ENCODE measurements around the gene PTBP1. TPM values are rescaled to one million over a fixed set of nuclear protein-coding genes. Genes with fewer than 3 reads are reported as not detected.

The PTBP1 gene
- polyA plus RNA-seq (ENCODE audit: insufficient read length in 4 of 4) = 100 to 1,000 TPM; 365 to 458 (median 390) TPM

DNA sequence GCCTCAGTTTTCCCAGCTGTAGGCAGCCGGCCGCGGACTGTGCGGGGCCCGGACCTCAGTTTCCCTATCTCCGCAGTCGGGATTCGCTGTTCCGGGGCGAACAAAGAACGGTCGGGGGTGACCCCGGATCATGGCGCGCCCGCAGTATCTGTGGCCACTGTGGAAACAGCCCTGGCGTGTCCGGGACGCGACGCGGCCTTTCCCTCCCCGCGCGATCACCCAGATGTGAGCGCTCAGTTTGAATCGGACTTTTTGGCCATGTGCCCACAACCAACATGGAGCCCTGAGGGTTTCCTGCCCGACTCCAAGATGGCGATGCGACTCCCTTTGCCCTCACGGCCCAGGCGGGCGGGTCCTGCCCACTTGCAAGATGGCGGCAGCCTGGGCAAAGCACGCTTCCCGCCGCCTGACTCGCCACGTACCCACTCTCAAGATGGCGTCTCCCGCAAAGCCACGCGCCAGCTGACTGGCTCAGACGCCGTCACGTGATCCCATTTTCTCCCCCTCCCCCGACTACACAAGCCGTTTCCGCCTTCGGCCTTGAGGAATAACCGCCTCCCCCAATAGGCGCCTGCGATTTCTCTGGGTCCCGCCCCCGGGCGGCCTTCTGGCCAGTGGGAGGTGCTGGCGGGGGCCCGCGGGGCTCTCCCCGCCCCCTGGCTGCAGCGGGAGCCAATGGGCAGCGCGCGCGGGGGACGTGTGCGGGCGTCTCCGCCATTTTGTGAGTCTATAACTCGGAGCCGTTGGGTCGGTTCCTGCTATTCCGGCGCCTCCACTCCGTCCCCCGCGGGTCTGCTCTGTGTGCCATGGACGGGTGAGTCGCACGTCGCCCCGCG lies at the start of gene PTBP1:
Gene PTBP1, plus strand, starts transcription at position 761 of the 836 bp plus-strand sequence. Its CDS starts 46 bp downstream, at position 807.
- DNase-seq (ENCODE audit: low read depth in 4 of 4, low spot score in 3 of 4) = peak; percentile 99 to 100 (median 99)

DNA sequence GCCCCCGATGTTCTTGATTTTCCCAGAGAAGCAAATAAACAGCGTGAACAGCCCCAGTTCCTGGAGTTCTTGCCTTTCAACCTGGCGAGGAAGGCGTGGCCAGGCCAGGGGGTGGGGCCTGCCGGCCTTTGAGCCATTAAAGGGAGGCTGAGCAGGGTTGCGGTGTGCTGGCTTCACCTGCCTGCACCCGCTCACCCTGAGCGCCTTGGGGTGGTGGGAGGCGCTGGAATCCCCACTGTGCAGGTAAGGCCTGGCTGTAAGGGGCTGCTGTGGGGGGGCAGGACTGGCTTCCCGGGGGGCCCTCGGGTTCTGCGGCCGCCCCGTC lies 49.0 kb upstream of the PTBP1 start:
- no peak for DNase-seq (ENCODE audit: low read depth in 4 of 4, low spot score in 3 of 4)

DNA sequence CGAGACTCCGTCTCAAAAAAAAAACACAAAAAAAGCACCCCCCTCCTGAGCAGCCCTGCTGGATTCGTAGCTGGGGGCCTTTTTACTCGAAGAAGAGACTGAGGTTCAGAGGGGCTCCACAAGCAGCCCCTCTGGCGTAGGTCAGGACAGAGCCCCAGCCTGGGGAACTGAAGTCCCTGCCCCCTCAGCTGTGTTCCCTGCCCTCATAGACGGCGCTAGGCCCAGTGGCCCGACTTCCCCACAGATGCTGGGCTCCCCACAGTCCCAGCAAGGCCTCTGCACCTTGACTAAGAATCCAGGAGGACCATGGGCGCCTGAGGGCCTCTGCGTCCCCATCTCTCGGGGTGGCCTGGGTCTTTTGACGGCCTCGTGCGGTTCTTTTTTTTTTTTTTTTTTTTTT lies 47.4 kb upstream of the PTBP1 start:
- DNase-seq (ENCODE audit: low read depth in 4 of 4, low spot score in 3 of 4) = no peak

DNA sequence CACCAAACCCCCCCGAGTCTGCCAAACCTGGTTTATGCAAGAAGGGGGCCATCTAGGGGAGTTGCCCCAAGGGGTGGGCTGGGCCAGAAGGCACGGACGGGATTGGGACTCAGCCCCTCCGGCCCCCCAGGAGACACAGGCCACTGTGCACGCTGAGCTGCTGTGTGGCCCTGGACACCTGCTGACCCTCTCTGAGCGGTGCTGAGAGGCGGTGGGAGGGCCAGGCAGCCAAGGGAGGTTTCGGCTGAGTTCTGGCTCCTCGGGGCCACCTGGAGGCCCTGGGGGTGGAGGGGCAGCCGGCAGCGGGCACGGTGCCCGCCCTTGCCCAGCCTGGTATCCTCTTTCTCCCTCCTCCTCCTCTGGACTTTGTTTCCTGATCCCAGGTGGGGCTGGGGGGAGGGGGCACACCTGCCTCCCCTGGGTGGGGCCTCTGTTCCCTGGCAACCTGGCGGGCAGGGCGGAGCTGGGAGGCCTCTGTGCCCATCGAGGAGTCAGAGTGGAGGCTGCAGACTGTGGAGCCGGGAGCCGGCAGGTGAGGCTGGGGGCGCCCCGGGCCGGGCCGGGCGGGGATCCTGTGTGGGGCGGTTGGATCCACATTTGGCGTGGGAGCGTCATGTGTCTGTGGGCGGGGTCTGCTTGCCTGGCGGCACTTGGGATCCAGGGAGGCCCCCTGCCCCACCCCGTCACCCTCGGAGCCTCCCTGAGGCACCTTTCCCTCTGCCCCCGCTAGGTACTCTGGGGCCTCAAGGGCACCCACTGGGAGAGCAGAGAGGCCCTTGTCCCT lies 46.4 kb upstream of the PTBP1 start, which contains the start of gene MISP:
Gene MISP, plus strand, starts transcription at position 473 of the 784 bp plus-strand sequence. CDS start 5,835 bp downstream, outside the sequence.
- no peak for DNase-seq (ENCODE audit: low read depth in 4 of 4, low spot score in 3 of 4)

DNA sequence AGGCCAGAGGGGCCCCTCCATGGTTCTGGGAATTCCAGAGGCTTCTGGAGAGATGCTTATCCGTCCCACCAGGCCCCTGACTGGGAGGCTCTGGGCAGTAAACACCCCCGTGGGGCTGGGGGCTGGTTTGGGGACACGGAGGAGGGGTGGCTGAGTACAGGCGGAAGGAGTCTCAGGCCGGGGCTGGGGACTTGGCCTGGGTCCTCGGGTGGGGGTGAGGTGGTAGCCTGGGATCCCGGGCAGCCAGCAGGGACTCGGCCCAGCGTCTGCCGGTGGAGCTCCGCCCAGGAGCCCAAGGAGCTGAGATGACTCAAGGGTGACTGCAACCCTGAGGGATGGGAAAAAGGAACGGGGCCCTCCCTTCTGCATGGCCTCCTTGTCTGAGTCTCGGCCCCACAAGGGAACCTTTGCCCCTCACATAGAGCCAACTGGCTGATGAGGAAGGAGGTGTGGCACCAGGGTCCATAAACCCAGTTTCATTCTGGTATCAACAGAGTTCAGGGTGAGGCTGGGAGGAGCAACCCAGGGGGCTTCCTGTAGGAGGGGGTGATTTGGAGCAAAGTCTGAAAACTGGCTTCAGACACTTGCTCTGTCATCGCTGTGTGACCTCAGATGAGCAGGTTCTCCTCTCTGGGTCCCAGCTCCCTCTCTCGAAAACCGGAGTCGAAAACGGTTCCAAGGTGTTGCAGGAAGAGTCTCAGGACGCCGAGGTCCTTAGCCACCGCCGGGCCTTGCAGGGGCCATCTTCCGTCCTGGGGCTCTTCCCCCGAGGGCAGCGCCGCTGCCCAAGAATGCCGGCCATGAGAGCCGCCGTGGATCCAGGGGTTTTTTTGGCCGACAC lies 45.5 kb upstream of the PTBP1 start:
- DNase-seq (ENCODE audit: low read depth in 4 of 4, low spot score in 3 of 4) = no peak

DNA sequence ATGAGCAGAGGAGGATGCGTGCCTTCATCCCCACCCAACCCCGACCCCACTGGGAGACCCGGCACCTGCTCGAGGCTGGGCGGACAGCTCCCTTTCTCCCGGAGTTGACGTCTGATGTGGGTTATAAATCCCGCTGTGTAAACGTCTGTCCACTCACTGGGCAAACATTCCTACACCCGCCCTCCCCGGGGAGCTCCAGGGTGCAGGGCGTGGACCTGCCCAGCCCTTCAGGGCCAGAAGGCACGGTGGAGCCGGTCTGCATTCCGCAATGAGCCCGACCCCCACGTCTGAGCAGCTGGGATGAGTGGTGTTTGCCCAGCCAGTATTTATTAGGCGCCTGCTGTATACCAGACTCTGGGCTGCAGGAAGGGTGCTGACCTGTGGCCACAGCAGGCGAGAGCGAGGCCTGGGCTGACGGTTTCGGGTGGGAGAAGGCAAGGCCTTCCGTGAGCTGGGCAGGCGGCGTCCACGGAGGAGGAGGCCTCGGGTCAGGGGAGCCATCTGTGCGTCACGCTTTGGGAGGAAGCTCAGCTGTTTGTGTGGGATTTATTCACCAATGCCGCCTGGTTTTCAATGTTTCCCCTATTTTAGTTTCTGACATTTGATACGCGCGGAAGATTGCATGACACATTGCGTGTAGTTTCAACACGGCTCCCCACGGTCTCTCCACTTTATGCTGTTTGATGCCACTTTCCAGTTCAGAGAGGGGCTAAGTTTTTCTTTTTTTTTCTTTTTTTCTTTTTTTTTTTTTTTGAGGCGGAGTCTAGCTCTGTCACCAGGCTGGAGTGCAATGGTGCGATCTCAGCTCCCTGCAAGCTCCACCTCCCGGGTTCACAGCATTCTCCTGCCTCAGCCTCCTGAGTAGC lies 44.4 kb upstream of the PTBP1 start:
- DNase-seq (ENCODE audit: low read depth in 4 of 4, low spot score in 3 of 4) = peak in 2 of 4 donors; percentile 48 to 50

DNA sequence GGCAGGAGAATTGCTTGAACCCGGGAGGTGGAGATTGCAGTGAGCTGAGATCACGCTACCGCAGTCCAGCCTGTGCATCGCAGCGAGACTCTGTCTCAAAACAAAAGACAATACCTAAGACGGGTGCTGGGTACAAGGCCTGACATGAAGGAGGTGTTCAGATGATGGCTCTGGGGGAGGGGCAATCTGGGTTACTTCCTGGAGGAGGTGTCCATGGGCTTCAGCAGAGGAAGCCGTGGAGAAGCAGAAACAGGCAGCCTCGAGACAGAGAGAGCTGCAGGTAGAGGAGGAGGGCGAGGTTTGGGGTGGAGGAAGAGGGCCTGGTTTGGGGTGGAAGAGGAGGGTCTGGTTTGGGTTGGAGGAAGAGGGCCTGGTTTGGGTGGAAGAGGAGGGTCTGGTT lies 42.7 kb upstream of the PTBP1 start:
- no peak for DNase-seq (ENCODE audit: low read depth in 4 of 4, low spot score in 3 of 4)

DNA sequence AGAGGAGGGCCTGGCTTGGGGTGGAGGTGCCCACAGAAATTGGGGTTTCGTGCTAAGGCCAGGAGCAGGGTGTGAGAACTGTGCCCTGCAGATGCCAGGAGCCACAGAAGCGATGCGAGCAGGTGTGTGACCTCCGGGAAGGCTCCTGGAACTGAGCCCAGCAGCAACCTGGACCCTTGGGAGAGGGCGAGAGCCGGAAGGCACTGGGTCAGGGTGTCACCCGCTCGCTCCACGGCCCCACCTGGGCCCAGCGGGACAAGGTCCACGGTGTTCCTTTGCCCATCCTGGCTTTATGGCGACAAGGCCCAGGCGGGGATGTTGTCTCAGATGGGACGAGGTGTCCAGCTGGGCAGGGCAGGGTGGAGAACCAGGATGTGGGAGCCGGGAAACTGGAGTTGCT lies 42.2 kb upstream of the PTBP1 start:
- DNase-seq (ENCODE audit: low read depth in 4 of 4, low spot score in 3 of 4) = no peak

DNA sequence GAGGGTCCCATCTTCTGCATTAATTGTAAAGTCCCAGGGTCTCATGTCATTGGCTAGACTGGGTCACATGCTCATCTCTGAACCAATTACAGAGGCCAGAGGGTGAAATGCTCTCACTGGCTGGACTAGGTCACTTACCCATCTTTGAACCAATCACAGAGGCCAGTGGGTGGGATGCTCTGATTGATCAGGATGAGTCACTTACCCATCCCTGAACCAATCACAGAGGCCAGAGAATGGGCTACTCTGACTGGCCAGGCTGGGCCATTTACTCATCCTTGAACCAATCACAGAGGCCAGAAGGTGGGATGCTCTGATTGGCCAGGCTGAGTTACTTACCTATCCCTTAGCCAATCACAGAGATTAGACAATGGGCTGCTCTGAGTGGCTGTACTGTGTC lies 41.0 kb upstream of the PTBP1 start:
- DNase-seq (ENCODE audit: low read depth in 4 of 4, low spot score in 3 of 4) = no peak

DNA sequence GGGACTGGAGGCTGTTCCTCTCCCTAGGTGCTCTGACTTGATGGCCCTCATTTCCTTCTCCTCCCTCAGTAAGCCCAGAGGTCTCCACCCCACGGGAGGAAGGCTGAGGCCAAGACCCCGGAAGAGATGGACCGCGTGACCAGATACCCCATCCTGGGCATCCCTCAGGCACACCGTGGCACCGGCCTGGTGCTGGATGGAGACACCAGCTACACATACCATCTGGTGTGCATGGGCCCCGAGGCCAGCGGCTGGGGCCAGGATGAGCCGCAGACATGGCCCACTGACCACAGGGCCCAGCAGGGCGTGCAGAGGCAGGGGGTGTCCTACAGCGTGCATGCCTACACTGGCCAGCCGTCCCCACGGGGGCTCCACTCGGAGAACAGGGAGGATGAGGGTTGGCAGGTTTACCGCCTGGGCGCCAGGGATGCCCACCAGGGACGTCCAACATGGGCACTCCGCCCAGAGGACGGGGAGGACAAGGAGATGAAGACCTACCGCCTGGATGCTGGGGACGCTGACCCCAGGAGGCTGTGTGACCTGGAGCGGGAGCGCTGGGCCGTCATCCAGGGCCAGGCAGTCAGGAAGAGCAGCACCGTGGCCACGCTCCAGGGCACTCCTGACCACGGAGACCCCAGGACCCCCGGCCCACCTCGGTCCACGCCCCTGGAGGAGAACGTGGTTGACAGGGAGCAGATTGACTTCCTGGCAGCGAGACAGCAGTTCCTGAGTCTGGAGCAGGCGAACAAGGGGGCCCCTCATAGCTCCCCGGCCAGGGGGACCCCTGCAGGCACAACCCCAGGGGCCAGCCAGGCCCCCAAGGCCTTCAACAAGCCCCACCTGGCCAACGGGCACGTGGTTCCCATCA lies 40.2 kb upstream of the PTBP1 start:
- no peak for DNase-seq (ENCODE audit: low read depth in 4 of 4, low spot score in 3 of 4)

DNA sequence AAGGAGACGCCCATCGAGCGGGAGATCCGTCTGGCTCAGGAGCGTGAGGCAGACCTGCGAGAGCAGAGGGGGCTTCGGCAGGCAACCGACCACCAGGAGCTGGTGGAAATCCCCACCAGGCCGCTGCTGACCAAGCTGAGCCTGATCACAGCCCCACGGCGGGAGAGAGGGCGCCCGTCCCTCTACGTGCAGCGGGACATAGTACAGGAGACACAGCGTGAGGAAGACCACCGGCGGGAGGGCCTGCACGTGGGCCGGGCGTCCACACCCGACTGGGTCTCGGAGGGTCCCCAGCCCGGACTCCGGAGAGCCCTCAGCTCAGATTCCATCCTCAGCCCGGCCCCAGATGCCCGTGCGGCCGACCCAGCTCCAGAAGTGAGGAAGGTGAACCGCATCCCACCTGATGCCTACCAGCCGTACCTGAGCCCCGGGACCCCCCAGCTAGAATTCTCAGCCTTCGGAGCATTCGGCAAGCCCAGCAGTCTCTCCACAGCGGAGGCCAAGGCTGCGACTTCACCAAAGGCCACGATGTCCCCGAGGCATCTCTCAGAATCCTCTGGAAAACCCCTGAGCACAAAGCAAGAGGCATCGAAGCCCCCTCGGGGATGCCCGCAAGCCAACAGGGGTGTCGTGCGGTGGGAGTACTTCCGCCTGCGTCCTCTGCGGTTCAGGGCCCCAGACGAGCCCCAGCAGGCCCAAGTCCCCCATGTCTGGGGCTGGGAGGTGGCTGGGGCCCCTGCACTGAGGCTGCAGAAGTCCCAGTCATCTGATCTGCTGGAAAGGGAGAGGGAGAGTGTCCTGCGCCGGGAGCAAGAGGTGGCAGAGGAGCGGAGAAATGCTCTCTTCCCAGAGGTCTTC lies 39.2 kb upstream of the PTBP1 start:
- DNase-seq (ENCODE audit: low read depth in 4 of 4, low spot score in 3 of 4) = no peak

DNA sequence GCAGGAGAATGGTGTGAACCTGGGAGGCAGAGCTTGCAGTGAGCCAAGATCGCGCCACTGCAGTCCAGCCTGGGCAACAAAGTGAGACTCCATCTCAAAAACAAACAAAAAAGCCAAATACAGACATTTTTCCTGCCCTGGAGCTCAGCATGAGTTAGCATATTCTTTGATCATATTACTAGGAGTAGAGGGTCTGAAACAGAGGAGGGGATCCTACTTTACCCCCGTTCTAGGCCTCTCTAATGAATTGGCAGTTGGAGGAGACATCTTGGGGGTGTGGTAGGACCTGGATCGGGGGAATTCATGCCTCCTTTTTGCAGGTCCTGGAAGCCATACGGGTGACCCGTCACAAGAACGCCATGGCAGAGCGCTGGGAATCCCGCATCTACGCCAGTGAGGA lies 34.1 kb upstream of the PTBP1 start:
- no peak for DNase-seq (ENCODE audit: low read depth in 4 of 4, low spot score in 3 of 4)

DNA sequence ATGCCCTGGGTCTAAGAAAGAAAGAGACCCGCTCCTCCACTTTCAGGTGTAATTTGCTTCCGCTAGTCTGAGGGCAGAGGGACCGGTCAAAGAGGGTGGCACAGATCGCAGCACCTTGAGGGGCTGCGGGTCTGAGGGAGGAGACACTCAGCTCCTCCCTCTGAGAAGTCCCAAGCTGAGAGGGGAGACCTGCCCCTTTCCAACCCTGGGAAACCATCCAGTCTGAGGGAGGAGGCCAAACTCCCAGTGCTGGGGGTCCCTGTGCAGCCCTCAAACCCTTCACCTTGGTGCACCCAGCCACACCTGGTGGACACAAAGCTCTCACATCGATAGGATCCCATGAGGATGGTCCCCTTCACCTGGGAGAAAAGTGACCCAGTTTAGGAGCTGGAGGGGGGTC lies 33.4 kb upstream of the PTBP1 start:
- no peak for DNase-seq (ENCODE audit: low read depth in 4 of 4, low spot score in 3 of 4)

DNA sequence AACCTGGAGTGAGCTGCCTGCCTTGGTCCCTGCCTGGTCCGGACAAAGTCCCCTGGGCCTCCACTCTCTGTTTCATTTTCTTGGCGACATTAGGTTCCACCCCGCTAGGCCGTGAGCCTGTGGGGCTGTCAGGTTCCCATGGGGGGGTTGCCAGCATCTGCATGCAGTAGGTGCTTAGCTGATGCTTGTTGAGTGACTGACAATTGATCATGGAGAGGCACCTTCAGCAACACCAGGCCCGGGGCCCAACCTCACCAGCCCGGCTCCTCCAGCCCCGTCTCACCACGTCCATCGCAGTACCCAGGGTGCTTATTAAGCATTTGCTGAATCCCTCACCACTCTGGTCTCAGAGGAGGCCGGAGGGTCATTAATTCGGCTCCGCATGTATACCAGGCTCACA lies 33.0 kb upstream of the PTBP1 start:
- no peak for DNase-seq (ENCODE audit: low read depth in 4 of 4, low spot score in 3 of 4)

DNA sequence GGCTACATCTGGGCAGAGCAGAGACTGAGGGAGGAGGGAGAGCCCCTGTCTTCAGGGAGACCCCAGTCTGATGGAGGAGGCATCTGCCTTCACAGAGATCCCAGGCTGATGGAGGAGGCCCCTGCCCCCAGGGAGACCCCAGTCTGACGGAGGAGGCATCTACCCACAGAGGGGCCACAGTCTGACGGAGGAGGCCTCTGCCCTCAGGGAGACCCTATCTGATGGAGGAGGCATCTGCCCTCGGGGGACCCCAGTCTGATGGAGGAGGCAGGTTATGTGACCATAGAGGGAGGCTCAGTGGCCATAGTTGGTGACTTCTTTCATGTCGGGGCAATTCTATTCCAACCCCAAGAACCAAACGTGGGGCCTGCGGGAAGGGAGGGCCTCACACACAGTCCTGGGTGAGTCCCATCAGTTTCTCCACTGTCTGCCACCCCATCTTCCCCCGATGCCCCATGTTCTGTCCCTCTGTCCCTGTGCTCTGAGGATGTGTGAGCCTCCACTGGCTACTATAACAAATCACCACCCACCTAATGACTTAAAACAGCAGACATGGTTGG lies 32.0 kb upstream of the PTBP1 start:
- no peak for DNase-seq (ENCODE audit: low read depth in 4 of 4, low spot score in 3 of 4)

DNA sequence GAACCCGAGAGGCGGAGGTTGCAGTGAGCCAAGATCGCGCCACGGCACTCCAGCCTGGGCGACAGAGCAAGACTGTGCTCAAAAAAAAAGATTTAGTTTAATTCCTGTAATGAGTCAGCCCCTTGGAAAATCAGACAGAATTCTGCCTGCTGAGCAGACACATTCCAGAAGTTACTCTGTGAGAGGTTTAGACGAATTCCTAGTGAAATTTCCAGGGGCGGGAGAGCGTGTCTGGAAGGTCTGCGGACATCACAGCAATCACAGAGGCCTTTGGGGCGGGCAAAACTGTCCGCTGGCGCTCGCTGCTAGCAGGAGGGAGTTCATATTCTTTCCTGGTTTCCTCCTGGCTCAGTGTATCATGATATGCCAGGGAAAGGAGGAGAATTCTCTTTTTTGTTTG lies 28.8 kb upstream of the PTBP1 start:
- DNase-seq (ENCODE audit: low read depth in 4 of 4, low spot score in 3 of 4) = no peak

DNA sequence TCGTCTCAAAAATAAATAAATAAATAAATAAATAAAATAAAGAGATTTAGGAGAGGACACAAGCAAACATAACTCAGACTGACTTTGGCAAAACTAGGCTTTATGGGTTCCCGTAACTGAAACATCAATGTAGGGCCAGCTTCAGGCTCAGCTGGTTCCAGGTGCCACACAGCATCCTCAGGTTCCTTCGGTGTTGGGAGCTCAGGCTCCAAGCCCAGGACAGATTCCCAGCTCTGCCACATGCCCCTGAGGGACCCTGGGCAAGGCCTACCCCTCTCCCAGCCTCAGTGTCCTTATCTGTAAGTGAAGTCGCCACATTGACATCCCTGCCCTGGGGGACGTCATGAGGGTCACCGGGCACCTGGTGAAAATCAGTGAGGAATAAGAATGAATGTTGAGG lies 27.6 kb upstream of the PTBP1 start:
- DNase-seq (ENCODE audit: low read depth in 4 of 4, low spot score in 3 of 4) = no peak

DNA sequence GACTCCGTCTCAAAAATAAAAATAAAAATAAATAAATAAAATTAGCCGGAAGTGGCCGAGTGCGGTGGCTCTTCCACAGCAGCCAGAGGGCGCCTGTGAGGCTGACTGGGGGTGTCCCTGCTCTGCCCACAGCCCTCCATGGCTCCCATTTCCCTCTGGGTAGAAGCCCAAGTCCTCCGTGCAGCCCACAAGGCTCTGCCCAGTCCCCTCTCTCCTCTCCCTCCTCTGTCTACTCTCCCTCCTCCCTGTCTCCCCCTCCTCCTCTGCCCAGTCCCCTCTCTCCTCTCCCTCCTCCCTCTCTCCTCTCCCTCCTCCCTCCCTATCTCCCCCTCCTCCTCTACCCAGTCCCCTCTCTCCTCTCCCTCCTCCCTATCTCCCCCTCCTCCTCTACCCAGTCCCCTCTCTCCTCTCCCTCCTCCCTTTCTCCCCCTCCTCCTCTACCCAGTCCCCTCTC lies 25.9 kb upstream of the PTBP1 start:
- DNase-seq (ENCODE audit: low read depth in 4 of 4, low spot score in 3 of 4) = no peak
